NCI-H748 treated with DMSO at 0.1 percent for 48 hours (cell line): ENCODE results near the gene TPX2.

Experiments used
- DNase-seq: peaks from one replicate; lab custom pipeline; 2025; lab: John Stamatoyannopoulos, UW

The TPX2 gene

DNA sequence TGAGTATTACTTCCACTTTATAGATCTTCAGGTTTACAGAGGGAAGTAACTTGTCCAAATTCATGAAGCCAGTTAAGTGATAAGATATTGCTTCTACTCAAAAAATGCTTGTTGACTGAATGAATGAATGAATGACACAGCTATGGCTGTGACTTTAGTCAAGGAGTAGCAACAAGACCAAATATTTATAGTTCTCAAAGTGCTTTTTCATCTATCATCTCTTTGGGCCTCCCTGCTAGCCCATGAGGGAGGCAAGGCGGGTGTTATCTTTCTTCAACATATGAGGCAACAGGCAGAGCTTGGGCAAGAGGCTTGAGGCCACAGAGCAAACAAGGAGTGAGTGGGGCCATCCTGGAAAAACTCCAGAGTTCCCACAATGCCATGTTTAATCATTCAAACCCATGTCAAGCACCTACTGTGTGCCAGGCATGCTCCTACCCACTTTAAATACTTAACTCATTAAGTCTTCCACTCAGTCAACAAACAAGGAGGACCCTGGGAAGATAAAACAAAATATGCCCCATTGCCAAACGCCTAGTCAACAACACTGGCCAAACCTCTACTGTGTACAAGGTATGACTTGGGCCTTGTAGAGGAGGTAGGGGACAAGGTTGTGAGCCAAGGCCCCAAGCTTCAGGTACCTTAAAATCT is 32.4 kb upstream of the TPX2 start:
- no peak for DNase-seq

DNA sequence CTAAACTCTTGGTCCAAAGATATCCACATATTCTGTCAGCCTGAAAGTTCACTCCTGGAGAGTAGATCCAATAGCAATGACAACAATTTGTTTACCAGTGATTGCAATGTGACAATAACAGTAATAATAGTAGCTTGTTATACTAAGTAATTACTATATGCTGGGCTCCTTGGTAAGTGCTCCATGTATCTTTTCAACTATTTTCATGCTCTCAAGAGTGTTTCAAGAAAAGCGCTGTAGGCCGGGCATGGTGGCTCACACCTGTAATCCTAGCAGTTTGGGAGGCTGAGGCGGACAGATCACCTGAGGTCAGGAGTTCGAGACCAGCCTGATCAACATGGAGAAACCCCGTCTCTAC is 31.9 kb upstream of the TPX2 start:
- DNase-seq: no peak

DNA sequence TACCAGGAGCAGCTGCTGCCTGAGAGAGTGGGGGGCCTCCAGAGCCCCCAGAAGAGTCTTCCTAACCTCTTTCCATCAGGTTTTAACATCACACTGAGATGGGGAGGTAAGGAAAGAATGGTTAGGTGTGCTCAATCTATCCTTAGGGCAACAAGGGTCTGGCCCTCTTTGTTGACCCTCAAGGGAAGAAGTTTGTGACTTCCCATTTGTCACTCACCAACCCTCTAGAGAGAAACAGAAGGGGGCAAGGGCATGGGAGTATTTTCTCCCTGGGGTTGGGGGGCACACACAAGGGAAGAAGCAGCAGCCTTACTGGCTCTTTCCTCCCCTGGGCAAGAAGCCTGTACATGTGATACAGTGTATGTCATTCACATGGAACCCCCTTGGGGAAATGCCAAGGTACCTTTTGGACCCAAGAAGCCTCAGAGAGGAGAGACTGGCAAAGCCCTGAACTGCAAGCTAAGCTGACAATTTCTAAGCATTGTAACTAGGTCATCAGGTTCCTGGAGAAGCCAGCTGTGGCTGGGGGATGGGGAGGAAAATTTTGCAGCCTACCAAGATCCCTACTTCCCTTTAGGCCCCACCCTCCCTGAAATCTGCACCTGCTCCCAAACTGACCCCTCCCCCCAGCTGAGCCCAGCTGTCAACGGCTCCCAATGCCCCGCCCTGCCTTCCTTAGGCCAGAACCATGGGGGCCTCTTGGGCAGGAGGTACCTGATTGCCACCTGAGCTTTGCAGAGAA is 30.9 kb upstream of the TPX2 start:
- peak; percentile 89 for DNase-seq

DNA sequence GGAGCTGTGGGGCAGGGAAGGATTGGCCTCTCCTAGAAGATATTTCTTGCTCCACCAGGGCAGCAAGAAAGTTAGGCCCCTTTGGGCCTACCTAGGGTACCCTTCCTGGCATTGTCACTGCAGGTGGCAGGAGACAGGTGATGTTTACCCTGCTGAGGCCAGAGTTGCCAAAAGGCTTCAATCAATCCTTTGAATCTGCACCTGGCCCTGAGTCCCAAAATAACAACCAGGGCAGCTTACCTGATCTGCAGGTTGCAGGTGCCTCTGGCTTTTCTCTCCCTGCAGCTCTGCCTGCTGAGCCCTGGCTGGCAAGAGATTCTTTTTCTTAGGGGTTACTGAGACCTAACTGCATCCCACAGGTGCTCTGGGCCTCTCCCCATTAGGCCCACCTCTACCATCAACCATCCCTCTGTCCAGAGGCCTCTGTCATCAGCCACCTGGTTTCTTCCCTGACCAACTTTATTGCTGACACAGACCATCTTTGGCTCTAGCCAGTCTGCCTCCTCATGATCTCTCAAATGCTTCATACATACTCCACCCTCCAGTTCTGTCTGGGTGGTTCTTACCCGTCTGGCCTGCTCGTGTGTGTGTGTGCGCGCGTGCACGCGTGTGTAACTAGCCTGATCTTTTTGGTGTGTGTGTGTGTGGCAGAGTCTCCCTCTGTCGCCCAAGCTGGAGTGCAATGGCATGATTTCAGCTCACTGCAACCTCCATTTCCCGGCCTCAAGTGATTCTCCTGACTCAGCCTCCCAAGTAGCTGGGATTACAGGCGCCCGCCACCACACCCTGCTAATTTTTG is 30.2 kb upstream of the TPX2 start:
- peak; percentile 89 for DNase-seq

DNA sequence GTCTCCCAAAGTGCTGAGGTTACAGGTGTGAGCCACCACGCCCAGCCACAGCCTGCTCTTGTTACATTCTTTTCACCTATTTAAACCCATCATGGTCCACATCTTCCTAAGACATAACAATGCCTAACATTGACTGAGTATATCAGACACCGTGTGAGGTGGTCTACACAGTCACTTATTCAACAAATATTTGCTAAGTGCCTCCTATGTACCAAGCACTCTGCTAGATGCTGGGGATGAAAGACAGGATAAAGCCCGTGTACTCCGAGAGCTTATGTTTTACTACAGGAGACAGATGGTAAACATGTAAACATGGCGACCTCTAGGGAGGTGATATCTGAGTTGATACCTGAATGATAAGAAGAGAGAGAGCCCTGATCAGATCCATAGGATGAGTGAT is 29.2 kb upstream of the TPX2 start:
- DNase-seq: no peak

DNA sequence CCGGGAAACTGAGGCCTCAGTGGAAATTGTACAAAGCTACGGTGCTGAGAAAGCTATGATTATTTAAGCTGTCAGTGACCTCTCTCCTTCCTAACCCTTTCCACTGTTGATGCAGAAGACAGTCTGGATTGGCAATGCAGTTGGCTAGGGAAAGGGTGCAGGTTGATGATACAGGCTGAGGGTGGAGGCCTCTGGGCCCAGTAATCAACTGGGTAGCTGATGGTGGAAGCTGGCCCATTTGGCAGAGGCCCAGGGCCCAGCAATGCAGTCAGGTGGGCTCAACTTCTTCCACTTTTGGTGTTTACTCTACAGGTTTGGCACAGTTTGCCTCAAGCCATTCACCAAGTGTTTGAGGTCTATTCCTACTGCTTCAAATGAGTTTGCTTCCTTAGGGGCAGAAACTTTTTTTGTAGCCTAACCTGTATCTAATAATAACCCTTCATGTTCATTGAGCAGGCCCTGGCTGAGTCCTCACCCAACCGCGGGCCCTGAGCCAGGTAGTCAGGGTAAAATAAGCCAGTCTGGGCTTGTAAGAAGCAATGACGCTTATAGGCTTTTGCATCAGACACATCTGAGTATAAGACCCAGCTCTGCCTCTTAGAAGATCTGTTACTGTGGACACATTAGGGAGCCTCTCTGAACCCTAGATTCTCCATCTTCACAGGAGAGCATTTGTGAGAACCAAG is 28.5 kb upstream of the TPX2 start:
- DNase-seq: no peak

DNA sequence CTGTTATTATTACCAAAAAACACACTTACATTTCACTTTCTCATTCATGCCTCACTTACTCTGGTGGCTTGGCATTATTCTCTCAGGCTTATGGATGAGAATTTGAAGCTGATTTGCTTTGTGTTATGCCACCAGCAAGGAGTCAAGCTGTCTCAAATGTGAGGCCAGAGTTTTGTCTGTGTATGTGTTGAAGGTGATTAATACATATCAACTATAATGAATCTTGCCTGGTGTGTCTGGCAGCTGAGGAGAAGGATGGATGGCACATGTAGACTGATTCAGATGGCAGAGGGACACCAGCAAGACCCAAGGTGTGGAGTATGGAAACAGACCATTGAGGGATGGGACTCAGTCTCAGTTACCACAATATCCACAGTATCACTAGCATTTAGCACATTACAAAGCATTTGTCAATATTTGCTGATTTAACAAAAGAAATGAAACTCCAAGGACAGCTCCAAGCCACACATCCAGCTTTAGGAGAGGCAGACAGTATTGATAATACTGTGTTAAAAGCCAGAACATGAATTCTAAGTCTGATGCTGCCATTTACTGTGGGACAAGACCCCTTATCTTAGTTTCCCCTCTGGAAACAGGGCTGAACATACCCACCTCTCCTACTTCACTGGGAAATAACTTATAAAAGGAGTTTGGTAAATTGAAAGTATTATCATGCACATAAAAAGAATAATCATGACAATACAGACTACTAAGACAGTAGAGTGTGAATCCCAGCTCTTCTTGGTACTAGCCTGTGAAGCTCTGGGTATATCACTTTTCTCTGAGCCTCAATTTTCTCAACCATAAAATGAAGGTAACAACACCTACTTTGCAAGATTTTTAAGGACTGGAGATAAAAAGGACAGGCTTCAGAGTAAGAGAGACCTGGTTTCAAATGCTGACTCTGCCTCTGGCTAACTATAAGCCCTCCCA is 27.6 kb upstream of the TPX2 start:
- DNase-seq: peak; percentile 45

DNA sequence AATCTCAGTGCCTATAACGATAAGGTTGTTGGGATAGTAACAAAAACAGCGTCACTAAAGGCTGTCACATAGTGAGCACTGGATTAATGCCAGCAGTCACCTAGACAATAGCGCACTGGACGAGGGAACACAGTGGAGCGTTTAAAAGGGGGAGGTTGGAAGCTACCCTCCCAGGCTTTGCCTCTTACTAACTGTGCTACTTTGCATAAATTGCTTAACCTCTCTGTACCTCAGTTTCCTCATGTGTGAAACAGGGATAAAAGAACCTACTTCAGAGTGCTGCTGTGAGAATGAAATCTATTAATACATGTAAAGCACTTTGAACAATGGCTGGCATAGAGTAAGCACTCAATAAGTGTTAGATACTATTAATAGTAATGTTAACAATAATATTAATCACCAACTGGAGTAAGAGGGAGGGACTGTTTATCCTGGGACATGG is 27.0 kb upstream of the TPX2 start:
- peak; percentile 51 for DNase-seq

DNA sequence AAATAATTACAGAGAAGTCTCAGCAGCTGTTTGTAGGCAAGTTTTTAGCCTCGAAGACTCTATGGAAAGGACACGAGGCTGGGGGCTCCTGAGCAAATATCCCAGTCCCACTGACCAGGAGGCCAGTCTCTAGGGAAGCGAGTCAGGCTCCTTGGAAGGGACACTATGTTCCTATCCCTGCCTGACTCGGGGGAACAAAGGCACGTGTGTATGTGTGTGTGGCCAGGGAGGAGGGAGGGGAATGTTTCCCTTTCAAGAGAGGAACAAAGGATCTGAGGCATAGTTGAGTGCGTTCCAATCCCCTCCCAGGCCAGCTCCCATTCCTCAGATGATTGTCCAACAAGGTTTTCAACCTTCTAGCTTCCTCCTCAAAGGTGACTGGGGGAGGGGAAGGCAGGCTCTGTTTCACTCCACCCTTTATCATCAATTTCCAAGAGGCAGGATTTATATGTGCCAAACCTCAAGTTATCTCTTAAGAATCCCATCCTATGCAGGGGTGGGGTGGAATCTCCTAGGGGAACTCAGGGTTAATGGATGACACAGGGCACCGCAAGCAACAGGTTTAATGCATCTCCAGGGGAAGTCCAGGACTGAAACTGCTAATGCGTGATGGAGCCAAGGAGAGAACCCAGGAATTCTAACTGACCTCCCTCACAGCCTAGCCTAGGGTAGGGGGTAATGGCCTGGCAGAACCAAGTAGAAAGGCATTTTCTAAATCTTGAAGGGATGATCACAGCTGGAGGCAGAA is 26.4 kb upstream of the TPX2 start:
- DNase-seq: no peak

DNA sequence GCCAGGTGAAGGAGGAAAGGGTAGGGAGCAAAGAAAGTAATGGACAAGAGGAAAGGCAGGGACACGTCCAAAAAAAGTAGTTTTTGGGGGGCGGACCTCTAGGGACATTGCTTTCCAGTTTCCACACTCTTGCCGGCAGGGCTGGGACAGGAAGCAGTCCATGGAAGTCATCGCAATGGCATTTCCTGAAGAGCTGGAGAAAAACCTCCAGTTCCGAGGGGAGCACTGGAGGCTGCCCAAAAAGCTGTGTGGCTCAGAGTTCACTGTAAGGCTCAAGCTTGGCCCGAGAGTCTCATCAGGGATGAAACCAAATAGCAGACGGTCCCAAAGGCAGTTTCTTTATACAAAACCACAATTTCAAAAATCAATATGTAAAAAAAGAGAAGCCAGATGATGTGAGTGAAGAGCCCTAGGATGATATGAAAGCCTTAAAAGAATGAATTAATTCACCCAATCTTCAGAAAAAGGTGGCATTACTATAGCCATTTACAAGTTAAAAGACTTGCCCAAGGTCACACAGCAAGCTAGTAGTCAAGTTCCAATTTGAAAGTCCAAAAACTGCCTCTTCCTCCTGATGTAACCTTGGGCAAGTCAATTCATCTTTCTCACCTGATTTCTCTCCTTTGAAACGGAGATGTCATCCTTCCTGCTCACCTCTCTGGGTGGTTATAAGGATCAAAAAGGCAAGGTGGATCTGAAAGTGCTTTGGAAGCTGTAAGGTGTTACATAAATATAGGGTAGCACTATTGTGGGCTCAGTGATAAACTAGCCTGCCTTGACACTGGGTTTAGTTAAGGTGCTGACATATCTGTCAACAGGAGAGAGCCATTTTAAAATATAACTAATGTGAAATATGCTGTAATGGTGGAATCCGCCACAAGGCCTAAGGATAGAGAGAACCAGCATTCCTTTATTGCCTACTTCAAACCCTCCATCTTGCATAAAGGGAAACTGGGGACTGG is 25.5 kb upstream of the TPX2 start:
- DNase-seq: no peak

DNA sequence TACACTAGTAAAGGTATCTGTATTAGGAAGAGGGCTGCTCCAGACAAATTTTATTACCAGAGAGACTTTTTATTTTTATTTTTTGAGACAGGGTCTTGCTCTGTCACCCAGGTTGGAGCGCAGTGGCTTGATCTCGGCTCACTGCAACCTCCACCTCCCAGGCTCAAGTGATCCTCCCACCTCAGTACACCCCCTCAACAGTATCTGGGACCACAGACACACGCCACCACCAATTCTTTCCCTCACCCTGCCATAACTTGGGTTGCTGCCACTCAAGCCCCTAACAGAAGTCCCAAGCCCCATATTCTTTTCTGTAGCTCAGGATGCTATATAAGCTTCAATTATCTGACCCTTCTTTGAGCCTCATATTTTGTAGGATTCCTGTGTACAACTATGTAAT is 23.3 kb upstream of the TPX2 start:
- no peak for DNase-seq

DNA sequence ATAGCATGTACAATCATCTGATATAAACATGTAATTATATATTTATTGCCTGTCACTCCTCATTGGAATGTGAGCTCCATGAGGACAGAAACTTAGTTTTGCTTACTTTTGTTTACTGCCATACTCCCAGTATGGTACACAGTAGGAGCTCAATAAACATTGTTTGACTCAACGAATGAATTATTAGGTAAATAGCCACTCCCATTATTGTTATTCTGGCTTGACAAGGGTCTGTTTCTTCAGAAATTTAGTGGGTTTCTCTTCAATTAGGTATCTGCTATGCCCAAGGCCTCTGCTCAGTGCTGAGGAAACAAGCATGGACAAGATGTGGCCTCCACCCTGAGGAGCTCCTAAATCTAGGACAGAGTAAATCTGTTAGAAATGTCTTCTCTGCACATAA is 22.7 kb upstream of the TPX2 start:
- no peak for DNase-seq

DNA sequence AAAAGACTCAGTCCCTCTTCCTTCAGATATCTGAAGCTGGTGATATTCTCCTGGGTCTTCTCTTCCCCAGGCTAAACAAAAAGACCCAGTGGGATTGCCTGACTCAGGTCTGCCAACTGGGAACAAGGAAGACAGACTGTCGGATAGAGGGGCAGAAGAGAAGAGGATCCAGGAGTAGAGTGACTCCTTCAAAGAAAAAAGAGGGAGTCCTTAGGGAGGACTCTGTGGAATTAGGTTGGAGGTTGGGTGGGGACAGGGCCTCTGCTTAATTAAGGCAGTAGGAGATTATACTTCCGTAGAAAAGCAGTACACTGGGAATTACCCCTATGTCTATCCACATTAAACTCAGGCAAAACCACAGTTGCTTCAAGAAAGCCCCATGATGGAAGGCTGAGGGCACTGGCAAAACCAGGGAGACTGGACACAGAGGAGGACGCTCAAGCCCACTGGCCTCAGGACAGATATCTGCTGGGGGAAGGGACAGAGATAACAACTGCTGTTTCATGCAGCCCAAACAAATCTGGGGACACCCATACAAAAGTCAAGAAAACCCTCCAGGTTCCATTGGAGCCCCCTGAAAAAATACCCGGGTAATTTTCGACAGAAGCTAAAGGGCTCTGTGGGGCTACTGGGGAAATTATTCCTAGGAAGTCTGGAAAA is 22.1 kb upstream of the TPX2 start:
- DNase-seq: no peak

DNA sequence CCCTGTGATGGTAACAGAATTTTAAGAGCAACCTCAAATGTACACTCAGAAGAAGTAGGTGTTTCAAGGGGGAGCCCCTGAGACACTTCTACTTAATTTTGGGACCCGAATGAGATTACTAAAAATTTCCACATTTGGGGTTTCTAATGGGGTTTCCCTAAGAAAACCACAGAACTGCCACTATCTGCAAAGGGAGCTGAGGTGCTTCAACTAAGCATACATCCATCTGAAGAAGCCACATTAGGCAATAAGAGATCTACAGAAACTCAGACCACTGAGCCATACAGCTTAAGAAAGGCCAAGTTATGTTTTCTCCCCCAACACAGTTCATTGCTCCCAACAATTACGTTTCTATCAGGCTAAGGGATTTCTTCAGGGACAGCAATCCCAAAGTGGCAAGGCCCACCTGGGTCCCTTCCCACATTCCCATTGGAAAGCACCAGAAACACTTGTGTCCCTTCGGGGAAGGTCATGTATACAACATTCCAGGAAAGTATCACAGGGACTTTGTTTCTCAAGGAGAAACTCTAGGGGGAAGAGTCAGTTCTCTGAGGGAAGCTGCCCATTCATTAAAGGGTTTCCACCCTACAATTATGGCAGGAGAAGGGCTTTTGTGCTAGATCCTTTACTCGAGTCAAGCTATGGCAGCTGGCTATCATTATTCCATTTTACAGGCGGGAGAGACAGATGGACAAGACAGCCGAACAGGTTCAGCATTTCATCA is 21.4 kb upstream of the TPX2 start:
- DNase-seq: no peak

DNA sequence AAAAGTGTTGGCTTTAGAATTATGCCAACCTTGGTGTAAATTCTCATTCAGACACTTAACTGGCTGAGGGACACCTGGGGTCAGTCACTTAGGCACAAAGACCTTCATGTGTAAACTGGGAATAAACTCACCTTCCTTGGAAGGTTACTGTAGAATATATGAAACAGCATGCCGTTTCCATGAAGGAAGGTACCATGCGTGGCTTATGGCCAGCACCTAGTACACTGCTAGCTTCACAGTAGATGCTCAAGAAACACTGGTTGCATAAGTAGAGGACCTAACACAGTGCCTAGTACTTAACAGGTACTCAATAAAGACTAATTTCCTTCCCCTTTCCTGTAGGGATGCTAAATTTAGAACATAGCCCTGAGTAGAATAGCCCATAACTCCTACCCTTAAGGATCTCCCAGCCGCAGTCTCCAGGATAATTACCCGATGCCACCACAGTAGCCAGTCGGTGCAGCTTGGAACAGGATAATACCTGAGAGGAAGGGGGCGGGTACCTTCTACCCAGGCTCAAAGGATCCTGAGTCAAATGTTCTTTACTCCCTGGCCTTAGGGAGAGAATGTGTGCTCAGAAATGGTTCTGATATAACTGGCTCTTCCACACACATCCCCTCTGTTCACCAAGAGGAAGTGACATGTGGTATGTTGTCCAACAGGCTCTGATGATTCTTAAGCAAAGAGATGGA is 20.0 kb upstream of the TPX2 start:
- no peak for DNase-seq

DNA sequence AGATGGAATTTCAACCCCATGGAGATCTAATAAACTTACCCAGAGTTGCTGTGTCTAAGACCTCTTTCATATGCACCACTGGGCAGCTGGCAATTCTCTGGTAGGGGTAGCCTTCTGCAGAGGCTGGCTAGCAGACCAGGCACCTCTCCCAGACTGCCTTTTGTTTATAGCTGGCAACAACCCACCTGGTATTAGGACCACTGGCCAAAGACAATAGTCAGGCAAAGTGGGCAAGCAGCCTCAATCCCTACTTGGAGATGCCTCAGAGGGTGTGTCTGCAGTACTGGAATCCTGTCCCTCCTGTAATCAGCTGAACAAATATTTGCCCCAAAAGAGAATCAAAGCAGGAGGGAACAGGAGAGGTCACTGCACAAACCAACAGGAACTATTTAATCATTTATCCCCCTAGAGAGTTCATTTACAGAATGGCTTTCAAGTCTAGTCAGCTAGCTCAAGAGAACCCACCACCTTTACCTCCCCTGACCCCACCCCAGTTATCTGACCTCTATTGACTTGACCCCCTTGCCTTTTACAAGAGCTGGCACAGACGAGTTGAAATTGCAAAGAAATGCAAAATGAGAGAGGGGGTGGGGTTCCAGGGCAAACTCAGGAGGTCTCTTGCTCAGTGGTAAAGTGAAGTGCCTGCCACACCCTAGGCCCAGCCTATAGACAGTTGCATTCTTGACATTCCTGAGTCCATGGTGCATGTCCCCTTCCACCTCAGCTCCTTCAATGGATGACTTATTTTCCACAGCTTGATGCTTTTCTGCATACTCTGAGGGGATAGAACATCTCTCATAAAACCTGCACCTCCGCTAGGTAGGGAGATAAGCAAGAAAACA is 19.2 kb upstream of the TPX2 start:
- DNase-seq: peak; percentile 32
